Fibroblast of villous mesenchyme (primary cell): Measurements from ENCODE around the gene GALM. TPM values are rescaled to one million over a fixed set of nuclear protein-coding genes. Genes with fewer than 3 reads are reported as not detected.
"Not testable (repeated sequence)": the region's sequence is repeated elsewhere in the genome, so short reads cannot be mapped to it uniquely, and the experiment has no call there.

Experiments
- DNase-seq: peaks from one replicate; pipeline ENCODE4 v3.0.0-alpha.2; 2010; ENCODE audit warnings: low read depth
- H3K4me3 ChIP-seq: 2 replicates; pipeline ENCODE4 v1.5.1; 2011; ENCODE audit warnings: low read depth, mild to moderate bottlenecking, low read length
- CTCF ChIP-seq: IDR thresholded peaks from 2 replicates; pipeline ENCODE4 v1.5.1; 2012; ENCODE audit warnings: low read depth, mild to moderate bottlenecking, low read length; ENCODE audit not compliant: insufficient read depth
- total RNA-seq: library from RNA; depleted of rRNA; stranded (reverse); fragments of >200 nt; gene quantifications from 2 replicates; pipeline ENCODE4 v1.2.3, GENCODE V29; 2012

The GALM gene
- total RNA-seq, 1 donor, result 19.9 TPM

GRCh38 chr2:38682008-38682575 is 16.2 kb downstream of the GALM start:
- H3K4me3 ChIP-seq, result no peak overlapping the region
- TF ChIP-seq CTCF, result no peak
- DNase-seq, result no peak

GRCh38 chr2:38682620-38683019 is 16.7 kb downstream of the GALM start:
- DNase-seq, H3K4me3 ChIP-seq: not testable (repeated sequence)

- H3K4me3 ChIP-seq, result no peak overlapping the region
- TF ChIP-seq CTCF, result no peak
- no peak for DNase-seq
Measured at GRCh38 chr2:38683766-38684165, 17.9 kb downstream of the GALM start.

- no peak for TF ChIP-seq CTCF
- H3K4me3 ChIP-seq, result no peak overlapping the region
- DNase-seq, result peak; percentile 77
Measured at GRCh38 chr2:38685116-38685735, 19.3 kb downstream of the GALM start.

- no peak overlapping the region for H3K4me3 ChIP-seq
- peak; percentile 93 for DNase-seq
- TF ChIP-seq CTCF, result no peak
Measured at GRCh38 chr2:38690499-38691420, 24.8 kb downstream of the GALM start.

GRCh38 chr2:38691994-38692393 is 26.1 kb downstream of the GALM start:
- H3K4me3 ChIP-seq, result no peak overlapping the region
- no peak for TF ChIP-seq CTCF
- DNase-seq, result no peak

- TF ChIP-seq CTCF, result no peak
- no peak for DNase-seq
Measured at GRCh38 chr2:38692636-38693318, 26.9 kb downstream of the GALM start.

More at GRCh38 chr2:38692636-38693318, 26.9 kb downstream of the GALM start:
- H3K4me3 ChIP-seq, result no peak overlapping the region
